Uterus (tissue), 4 donors: Measurements from ENCODE around the gene COL27A1. TPM values are rescaled to one million over a fixed set of nuclear protein-coding genes. Genes with fewer than 3 reads are reported as not detected.
"Not testable (repeated sequence)": the region's sequence is repeated elsewhere in the genome, so short reads cannot be mapped to it uniquely, and the experiment has no call there.

Source experiments
- DNase-seq, 2 donors: peaks; one replicate each; pipeline ENCODE4 v3.0.0-alpha.2; 2019 to 2020
- H3K27ac ChIP-seq, 2 donors: fragments of 200-600 bp; sonication (generic); 1 replicate in 1 of 2; 2 replicates in 1 of 2; pipeline ENCODE4 v1.5.1; 2016 to 2018
- H3K27me3 ChIP-seq, 2 donors: fragments of 200-600 bp; sonication (generic); one replicate each; pipeline ENCODE4 v1.5.1; 2018 to 2019; ENCODE audit warnings: control low read depth in 1 of 2
- H3K36me3 ChIP-seq, 2 donors: fragments of 200-600 bp; sonication (generic); one replicate each; pipeline ENCODE4 v1.5.1; 2019; ENCODE audit warnings: control low read depth in 1 of 2
- H3K4me1 ChIP-seq, 2 donors: fragments of 200-600 bp; sonication (generic); one replicate each; pipeline ENCODE4 v1.5.1; 2018 to 2019; ENCODE audit warnings: control low read depth in 1 of 2
- H3K4me3 ChIP-seq, 2 donors: fragments of 200-600 bp; sonication (generic); 1 replicate in 1 of 2; 2 replicates in 1 of 2; pipeline ENCODE4 v1.5.1; 2018 to 2019; ENCODE audit warnings: mild to moderate bottlenecking in 1 of 2
- H3K9me3 ChIP-seq, 2 donors: fragments of 200-600 bp; sonication (generic); one replicate each; pipeline ENCODE4 v1.5.1; 2019; ENCODE audit warnings: control low read depth in 1 of 2
- POLR2A ChIP-seq, 2 donors: fragments of 450-650 bp; IDR thresholded peaks; one replicate each; pipeline ENCODE4 v1.6.1; 2016; ENCODE audit warnings: antibody characterized with exemption in 2 of 2, mild to moderate bottlenecking in 1 of 2, moderate library complexity in 1 of 2
- intact Hi-C: fragments of 100-400 bp; cut with DNase I; formaldehyde crosslinking; loops from one replicate; pipeline ENCODE4 v1.15.1; 2023; ENCODE audit warnings: low total_unique reads
- total RNA-seq, 4 donors: library from RNA; depleted of rRNA in 3 of 4; stranded (reverse); fragments of >200 nt in 3 of 4; gene quantifications; one replicate each; pipeline versions ENCODE4 v1.1.0 to v1.2.4, GENCODE V29; 2014 to 2023
- TF ChIP-seq, protein P1 (sequence below), 4 experiments: fragments of 200-600 bp in 2 of 4; fragments of 450-650 bp in 2 of 4; sonication (generic) in 2 of 4; IDR thresholded peaks; one replicate each; pipeline ENCODE4 v1.5.1; 2016 to 2019; ENCODE audit warnings: antibody characterized with exemption in 4 of 4, mild to moderate bottlenecking in 2 of 4, moderate library complexity in 1 of 4
- donor health status: DM: yes; HTN: yes; CAD: no.

Gene COL27A1
- total RNA-seq, 4 donors from 2014 or later: 7.9 to 52.9 (median 43.3) TPM

DNA sequence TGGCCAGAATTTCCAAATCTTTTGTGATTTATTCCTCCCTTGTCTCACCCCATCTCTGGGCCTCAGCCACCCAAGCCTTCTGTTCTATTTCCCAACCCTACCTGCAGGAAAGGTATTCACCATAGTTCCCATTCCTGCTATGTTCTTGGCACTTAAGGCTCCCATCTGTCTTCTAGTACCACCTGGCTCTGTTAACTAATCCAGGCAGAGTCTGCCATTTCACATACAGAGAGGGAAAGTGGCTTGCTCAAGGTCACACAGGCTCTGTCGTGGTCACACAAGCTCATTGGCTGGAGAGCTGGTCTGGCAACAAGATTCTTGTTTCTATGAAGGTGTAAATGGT lies 35.2 kb downstream of the COL27A1 start:
- no peaks in the 10 kb centered on the region for H3K4me1 ChIP-seq
- H3K36me3 ChIP-seq: no peaks in the 10 kb centered on the region
- no peaks in the 10 kb centered on the region for H3K27me3 ChIP-seq
- TF ChIP-seq, protein P1, sequence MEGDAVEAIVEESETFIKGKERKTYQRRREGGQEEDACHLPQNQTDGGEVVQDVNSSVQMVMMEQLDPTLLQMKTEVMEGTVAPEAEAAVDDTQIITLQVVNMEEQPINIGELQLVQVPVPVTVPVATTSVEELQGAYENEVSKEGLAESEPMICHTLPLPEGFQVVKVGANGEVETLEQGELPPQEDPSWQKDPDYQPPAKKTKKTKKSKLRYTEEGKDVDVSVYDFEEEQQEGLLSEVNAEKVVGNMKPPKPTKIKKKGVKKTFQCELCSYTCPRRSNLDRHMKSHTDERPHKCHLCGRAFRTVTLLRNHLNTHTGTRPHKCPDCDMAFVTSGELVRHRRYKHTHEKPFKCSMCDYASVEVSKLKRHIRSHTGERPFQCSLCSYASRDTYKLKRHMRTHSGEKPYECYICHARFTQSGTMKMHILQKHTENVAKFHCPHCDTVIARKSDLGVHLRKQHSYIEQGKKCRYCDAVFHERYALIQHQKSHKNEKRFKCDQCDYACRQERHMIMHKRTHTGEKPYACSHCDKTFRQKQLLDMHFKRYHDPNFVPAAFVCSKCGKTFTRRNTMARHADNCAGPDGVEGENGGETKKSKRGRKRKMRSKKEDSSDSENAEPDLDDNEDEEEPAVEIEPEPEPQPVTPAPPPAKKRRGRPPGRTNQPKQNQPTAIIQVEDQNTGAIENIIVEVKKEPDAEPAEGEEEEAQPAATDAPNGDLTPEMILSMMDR (IDR thresholded peaks at IDR 0.05): no peak
- TF ChIP-seq POLR2A (IDR thresholded peaks at IDR 0.05): no peak
- intact Hi-C loops: no loop called here
- H3K4me3 ChIP-seq: no peak overlapping the region
- H3K27ac ChIP-seq: no peak overlapping the region
- DNase-seq: no peak
- peaks cover 0 to 5% of the 10 kb centered on the region in 2 donors for H3K9me3 ChIP-seq

DNA sequence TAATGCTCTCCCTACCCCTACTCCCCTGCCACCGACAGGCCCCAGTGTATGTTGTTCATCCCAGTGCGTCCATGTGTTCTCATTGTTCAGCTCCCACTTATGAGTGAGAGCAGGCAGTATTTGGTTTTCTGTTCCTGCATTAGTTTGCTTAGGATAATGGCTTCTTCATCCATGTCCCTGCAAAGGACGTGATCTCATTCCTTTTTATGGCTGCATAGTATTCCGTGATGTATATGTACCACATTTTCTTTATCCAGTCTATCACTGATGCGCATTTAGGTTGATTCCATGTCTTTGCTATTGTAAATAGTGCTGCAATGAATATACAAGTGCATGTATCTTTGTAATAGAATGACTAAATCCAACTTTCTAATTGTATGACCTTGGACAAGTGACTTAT lies 36.1 kb downstream of the COL27A1 start:
- intact Hi-C loops: not testable (repeated sequence)

DNA sequence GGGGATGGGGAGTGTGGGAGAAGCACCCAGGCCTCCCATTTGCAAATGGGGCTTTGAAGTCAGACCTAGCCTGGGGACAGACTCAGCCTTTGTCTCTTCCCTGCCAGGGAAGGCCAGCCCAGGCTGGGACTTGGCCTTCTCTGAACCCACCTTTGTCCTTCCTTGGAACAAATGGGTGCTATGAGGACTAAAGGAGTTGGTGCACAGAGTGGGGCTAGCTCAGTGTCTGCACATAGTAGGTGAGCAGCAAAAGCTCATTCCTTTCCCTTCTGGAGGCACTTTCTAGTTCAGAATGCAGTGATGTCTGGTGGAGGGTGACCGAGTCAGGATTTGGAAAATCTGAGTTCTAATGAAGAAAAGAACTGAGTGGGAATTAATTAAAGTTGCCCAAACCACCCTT lies 37.2 kb downstream of the COL27A1 start:
- peaks cover 0 to 5% of the 10 kb centered on the region in 2 donors for H3K9me3 ChIP-seq
- H3K4me3 ChIP-seq: no peak overlapping the region
- TF ChIP-seq, protein P1 (IDR thresholded peaks at IDR 0.05): no peak
- TF ChIP-seq POLR2A (IDR thresholded peaks at IDR 0.05): no peak
- no peak for DNase-seq
- no peak overlapping the region for H3K27ac ChIP-seq
- H3K36me3 ChIP-seq: no peaks in the 10 kb centered on the region
- no peaks in the 10 kb centered on the region for H3K27me3 ChIP-seq
- no peaks in the 10 kb centered on the region for H3K4me1 ChIP-seq
- intact Hi-C loops: no loop called here

More for the DNA sequence above, 36.1 kb downstream of the COL27A1 start:
- not testable (repeated sequence) for H3K27ac ChIP-seq, H3K9me3 ChIP-seq, H3K4me3 ChIP-seq, H3K36me3 ChIP-seq, DNase-seq, H3K27me3 ChIP-seq, H3K4me1 ChIP-seq

DNA sequence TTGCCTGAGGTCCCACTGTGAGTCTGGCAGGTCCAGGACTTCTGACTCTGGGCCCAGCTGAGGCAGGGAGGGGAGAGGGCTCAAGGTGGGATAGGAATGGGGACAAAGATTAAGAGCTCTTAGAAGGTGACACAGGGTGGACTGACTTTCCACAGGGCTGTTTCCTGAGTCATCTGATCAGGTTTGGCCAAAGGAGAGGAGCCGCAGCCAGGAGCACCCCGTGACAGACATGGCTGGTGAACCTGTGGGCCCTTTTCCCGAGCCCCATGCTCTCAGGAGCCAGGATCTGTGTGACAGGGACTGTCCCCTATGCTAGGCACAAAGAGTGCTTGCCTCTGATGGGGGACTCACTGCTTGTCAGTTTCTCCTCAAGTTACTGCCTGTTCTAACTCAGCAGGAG lies 37.8 kb downstream of the COL27A1 start:
- no peak for DNase-seq
- H3K27ac ChIP-seq: no peak overlapping the region
- H3K4me3 ChIP-seq: no peak overlapping the region
- H3K4me1 ChIP-seq: no peaks in the 10 kb centered on the region
- peaks cover 0 to 5% of the 10 kb centered on the region in 2 donors for H3K9me3 ChIP-seq
- intact Hi-C loops: no loop called here
- H3K36me3 ChIP-seq: no peaks in the 10 kb centered on the region
- no peaks in the 10 kb centered on the region for H3K27me3 ChIP-seq
- TF ChIP-seq POLR2A (IDR thresholded peaks at IDR 0.05): no peak
- TF ChIP-seq, protein P1 (IDR thresholded peaks at IDR 0.05): no peak

DNA sequence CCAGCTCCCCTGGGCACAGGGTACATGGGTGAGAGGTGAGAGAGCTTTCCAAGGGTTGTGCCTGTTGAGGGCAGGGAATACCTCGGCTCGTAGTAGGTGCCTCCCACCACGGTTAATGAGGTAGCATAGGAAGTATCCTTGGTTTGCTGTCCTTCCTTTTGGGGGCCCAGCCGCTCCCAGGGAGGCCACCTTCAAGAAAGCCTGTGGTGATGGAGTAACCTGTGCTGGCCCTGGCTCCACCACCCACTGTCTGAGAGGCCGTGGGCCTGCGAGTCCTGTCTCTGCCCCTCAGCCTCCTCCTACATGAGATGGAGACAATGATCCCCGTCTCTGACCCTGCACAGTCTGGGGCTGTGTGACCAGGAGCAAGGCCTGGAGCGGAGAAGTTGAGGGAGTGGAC lies 40.8 kb downstream of the COL27A1 start:
- TF ChIP-seq, protein P1 (IDR thresholded peaks at IDR 0.05): no peak
- TF ChIP-seq POLR2A (IDR thresholded peaks at IDR 0.05): no peak
- Histone ChIP-seq H3K27ac (no peak overlapping the region), H3K4me3 (no peak overlapping the region), H3K36me3 (no peaks in the 10 kb centered on the region), H3K4me1 (no peaks in the 10 kb centered on the region), H3K27me3 (no peaks in the 10 kb centered on the region), H3K9me3 (no peaks in the 10 kb centered on the region)
- DNase-seq: no peak
- intact Hi-C loops: no loop called here

DNA sequence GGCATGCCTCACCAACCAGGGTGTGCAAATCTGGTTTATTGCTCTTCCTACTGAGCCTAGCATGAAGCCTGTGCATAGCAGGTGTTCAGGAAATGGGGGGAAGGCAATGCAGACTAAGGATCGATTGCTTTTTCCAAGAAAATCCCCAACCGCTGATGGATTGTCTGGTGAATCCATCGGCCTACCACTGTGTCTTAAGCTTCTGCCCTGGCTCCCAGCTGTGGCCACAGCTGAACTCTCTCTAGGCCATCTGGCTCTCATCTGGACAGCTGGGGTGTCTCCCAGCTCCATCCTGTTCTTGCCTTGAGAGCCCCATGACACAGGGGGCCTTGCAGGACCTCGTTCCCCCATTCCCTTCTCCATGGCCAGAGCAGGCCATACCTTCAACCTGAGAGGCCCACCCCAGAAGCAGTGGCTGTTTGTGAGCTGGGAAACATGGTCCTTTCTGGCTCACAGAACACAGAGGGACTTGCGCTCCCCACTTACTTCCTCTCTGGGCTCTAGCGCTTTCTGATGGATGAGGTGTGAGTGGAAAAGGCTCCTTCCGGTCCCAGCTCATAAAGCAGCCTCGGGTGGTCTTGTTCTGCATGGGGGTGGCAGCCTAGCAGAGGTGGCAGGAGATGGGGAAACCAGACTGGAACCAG lies 41.8 kb downstream of the COL27A1 start:
- Histone ChIP-seq H3K27me3 (no peaks in the 10 kb centered on the region), H3K4me1 (no peaks in the 10 kb centered on the region), H3K9me3 (no peaks in the 10 kb centered on the region), H3K4me3 (no peak overlapping the region), H3K36me3 (no peaks in the 10 kb centered on the region), H3K27ac (no peak overlapping the region)
- intact Hi-C loops: no loop called here
- TF ChIP-seq POLR2A (IDR thresholded peaks at IDR 0.05): no peak
- TF ChIP-seq, protein P1 (IDR thresholded peaks at IDR 0.05): no peak
- no peak for DNase-seq
